Measurements from ENCODE around the gene KCNG4. TPM values are rescaled to one million over a fixed set of nuclear protein-coding genes. Genes with fewer than 3 reads are reported as not detected.

The KCNG4 gene
- total RNA-seq, 2 experiments from 2014 or later: not detected

- Mint-ChIP-seq H3K36me3 (ENCODE audit: low read depth) (no peaks in the 10 kb centered on the region), H3K9me3 (no peaks in the 10 kb centered on the region), H3K4me1 (ENCODE audit: low read depth) (no peaks in the 10 kb centered on the region), H3K27ac (no peak overlapping the region), H3K4me3 (no peak overlapping the region), H3K27me3 (peaks cover 8% of the 10 kb centered on the region)
- ChIA-PET CTCF (interaction anchor here (0.9 kb wide), 1 partner anchor 49 kb away, joined by 3 read pairs; no protein-coding TSS in a partner anchor), POLR2A (no interaction called here)
- intact Hi-C loops (cut with micrococcal nuclease): no loop called here
- no peak for ATAC-seq
- no peak for DNase-seq
- no peak for TF ChIP-seq CTCF (IDR thresholded peaks at IDR 0.05)
Measured at GRCh38 chr16:84227548-84227947, 12.3 kb downstream of the KCNG4 start.

GRCh38 chr16:84226026-84226425 is 13.8 kb downstream of the KCNG4 start:
- peaks cover 8% of the 10 kb centered on the region for H3K27me3 Mint-ChIP-seq
- ChIA-PET POLR2A (no interaction called here), CTCF (no interaction called here)
- H3K36me3 Mint-ChIP-seq (ENCODE audit: low read depth): no peaks in the 10 kb centered on the region
- H3K4me3 Mint-ChIP-seq: no peak overlapping the region
- TF ChIP-seq CTCF (IDR thresholded peaks at IDR 0.05): no peak
- ATAC-seq (no peak), DNase-seq (no peak)
- no peaks in the 10 kb centered on the region for H3K9me3 Mint-ChIP-seq
- H3K4me1 Mint-ChIP-seq (ENCODE audit: low read depth): no peaks in the 10 kb centered on the region
- intact Hi-C loops (cut with micrococcal nuclease): no loop called here
- no peak overlapping the region for H3K27ac Mint-ChIP-seq

GRCh38 chr16:84225571-84225970 is 14.2 kb downstream of the KCNG4 start:
- ChIA-PET CTCF (no interaction called here), POLR2A (no interaction called here)
- Mint-ChIP-seq H3K4me3 (no peak overlapping the region), H3K36me3 (ENCODE audit: low read depth) (no peaks in the 10 kb centered on the region), H3K27me3 (peaks cover 8% of the 10 kb centered on the region), H3K27ac (no peak overlapping the region), H3K4me1 (ENCODE audit: low read depth) (no peaks in the 10 kb centered on the region), H3K9me3 (no peaks in the 10 kb centered on the region)
- intact Hi-C loops (cut with micrococcal nuclease): no loop called here
- TF ChIP-seq CTCF (IDR thresholded peaks at IDR 0.05): no peak
- no peak for DNase-seq
- ATAC-seq: no peak

- POLR2A ChIA-PET: no interaction called here
- Mint-ChIP-seq H3K4me1 (ENCODE audit: low read depth) (no peaks in the 10 kb centered on the region), H3K9me3 (no peaks in the 10 kb centered on the region), H3K36me3 (ENCODE audit: low read depth) (no peaks in the 10 kb centered on the region), H3K27ac (no peak overlapping the region), H3K27me3 (peaks cover 8% of the 10 kb centered on the region), H3K4me3 (no peak overlapping the region)
- intact Hi-C loops (cut with micrococcal nuclease): no loop called here
- no peak for ATAC-seq
- TF ChIP-seq CTCF (IDR thresholded peaks at IDR 0.05): no peak
- CTCF ChIA-PET: no interaction called here
- DNase-seq: no peak
Measured at GRCh38 chr16:84225126-84225525, 14.7 kb downstream of the KCNG4 start.

- ChIA-PET CTCF (no interaction called here), POLR2A (no interaction called here)
- no peak for DNase-seq
- no peak for TF ChIP-seq CTCF (IDR thresholded peaks at IDR 0.05)
- intact Hi-C loops (cut with micrococcal nuclease): no loop called here
- Mint-ChIP-seq H3K27ac (no peak overlapping the region), H3K4me3 (no peak overlapping the region), H3K36me3 (ENCODE audit: low read depth) (no peaks in the 10 kb centered on the region), H3K4me1 (ENCODE audit: low read depth) (no peaks in the 10 kb centered on the region), H3K9me3 (no peaks in the 10 kb centered on the region), H3K27me3 (peaks cover 8% of the 10 kb centered on the region)
- no peak for ATAC-seq
Measured at GRCh38 chr16:84224554-84224953, 15.3 kb downstream of the KCNG4 start.
